Omental fat pad (tissue), 4 donors: ENCODE measurements around the gene CSRP2. TPM values are rescaled to one million over a fixed set of nuclear protein-coding genes. Genes with fewer than 3 reads are reported as not detected.

ENCODE experiments used
- ATAC-seq: fragments of 150-250 bp; one replicate; pipeline ENCODE4 v1.9.1; 2016; ENCODE audit warnings: mild to moderate bottlenecking, moderate library complexity; ENCODE audit not compliant: low FRiP score
- DNase-seq: peaks from one replicate; pipeline ENCODE4 v3.0.0-alpha.2; 2019; ENCODE audit warnings: low spot score
- CTCF ChIP-seq, 3 donors: fragments of 450-650 bp; IDR thresholded peaks; one replicate each; pipeline ENCODE4 v1.5.1; 2016 to 2017; ENCODE audit warnings: antibody characterized with exemption in 3 of 3, mild to moderate bottlenecking in 3 of 3, moderate library complexity in 2 of 3
- total RNA-seq, 4 donors: library from RNA; depleted of rRNA; stranded (reverse); fragments of >200 nt; gene quantifications; one replicate each; pipeline ENCODE4 v1.1.0, GENCODE V29; 2016

The CSRP2 gene
- total RNA-seq, 4 donors from 2014 or later: 14.3 to 49.7 (median 24.4) TPM

DNA sequence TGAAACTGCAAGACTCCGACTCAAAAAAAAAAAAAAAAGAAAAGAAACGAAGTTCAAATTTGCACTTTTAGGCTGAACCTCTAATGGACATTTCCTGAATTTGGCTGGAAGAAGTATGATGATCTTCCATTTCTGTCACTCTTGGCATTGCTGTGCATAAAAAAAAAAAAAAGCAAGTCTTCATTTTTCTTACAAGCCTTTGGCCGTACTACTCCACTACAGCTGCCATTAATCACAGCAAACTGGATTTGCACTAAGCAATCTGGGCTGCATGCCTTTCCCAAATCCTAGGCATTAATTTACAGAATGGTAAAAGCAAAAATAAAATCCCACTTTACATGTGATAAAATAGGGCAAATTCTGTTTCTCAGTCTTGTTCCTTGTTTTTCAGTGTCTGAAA is 7.1 kb downstream of the CSRP2 start:
- TF ChIP-seq CTCF (IDR thresholded peaks at IDR 0.05): no peak
- no peak for ATAC-seq
- no peak for DNase-seq

DNA sequence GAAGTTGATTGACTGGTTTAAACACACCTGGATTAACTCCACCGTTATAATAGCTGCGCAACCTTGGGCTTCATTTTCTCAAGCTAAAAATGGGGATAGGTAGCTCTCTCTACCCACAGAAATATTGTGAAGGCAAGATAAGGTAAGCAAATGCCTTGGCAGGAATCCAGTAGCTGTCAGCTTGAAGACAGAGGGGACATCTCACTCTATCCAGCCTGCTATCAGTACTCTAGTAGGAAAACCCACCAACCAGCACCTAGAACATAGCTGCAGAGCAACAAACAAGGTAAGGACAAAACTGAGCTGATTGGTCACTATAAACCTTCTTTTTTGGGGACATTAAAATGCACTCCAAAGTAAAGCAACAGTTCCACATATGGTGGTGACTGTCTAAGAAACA is 7.7 kb downstream of the CSRP2 start:
- ATAC-seq (no peak), DNase-seq (no peak)
- TF ChIP-seq CTCF (IDR thresholded peaks at IDR 0.05): no peak

DNA sequence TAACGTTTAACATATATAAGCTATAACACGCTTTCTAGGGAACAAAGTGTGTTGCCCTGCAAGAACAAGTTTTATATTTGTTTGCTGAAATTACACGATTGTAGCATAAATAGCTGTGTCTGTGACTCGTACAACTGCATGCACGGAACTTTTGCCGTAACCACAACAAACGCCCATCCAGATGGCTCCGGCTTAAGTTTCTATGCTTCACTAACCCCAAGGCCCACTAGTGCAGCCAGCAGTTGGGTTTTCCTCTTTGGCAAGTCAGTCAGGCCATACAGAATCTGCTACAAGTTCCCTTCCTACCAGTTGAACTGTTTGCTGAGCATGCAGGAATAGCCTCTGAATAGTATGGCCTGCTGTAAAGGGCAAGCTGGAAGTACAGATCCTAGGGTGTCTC is 12.1 kb downstream of the CSRP2 start:
- ATAC-seq: no peak

GRCh38 chr12:76866151-76866567 is 12.7 kb downstream of the CSRP2 start:
- no peak for ATAC-seq
- no peak for TF ChIP-seq CTCF (IDR thresholded peaks at IDR 0.05)
- no peak for DNase-seq

More for the DNA sequence above, 12.1 kb downstream of the CSRP2 start:
- no peak for TF ChIP-seq CTCF (IDR thresholded peaks at IDR 0.05)
- no peak for DNase-seq

DNA sequence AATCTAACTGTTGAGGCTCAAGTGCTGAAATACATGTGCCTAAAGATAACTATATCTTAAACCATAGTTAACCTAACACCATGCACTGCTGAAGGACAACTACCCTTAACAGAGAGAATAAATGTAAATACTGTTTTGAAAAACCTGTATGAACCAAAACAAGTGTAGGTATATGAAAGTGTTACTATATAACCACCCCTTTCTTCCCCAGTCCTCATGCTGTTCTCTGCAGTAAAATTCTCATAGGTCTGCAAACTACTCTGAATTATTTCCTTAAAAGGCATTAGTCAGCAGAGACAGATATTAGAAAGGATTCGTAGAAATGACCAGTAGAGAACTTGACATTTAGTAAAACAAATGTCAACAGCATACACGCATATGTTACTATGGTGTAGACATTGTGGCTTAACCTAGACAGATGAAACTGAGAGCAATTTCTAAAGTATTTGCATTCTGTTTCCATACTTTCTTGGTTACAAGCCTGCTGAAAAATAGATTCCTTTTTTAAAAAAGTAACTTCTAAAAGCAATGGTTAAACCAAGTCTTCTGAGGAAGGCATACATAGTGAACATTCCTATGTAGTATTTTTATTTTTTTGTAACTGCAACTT is 13.9 kb downstream of the CSRP2 start:
- ATAC-seq (no peak), DNase-seq (no peak)
- TF ChIP-seq CTCF (IDR thresholded peaks at IDR 0.05): no peak

DNA sequence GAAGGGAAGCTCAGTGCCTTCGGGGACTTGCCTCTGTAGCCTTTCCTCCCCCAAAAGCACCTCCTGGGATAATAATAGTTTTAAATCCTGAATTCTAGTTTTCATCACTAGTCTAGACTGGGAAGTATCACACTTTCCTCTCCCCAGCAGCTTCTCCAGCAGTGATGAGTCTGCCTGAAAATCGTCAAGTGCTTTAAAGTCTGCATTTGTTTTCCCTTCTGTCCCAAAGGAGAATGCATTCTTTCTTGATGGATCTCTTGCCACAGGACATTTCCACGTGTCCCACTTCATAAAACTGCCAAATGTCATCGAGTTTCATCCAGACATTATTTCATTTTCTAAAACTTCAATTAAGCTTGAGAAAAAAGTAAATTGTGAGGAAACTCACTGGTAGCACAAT is 15.0 kb downstream of the CSRP2 start:
- DNase-seq: no peak
- ATAC-seq: no peak
- TF ChIP-seq CTCF (IDR thresholded peaks at IDR 0.05): no peak

DNA sequence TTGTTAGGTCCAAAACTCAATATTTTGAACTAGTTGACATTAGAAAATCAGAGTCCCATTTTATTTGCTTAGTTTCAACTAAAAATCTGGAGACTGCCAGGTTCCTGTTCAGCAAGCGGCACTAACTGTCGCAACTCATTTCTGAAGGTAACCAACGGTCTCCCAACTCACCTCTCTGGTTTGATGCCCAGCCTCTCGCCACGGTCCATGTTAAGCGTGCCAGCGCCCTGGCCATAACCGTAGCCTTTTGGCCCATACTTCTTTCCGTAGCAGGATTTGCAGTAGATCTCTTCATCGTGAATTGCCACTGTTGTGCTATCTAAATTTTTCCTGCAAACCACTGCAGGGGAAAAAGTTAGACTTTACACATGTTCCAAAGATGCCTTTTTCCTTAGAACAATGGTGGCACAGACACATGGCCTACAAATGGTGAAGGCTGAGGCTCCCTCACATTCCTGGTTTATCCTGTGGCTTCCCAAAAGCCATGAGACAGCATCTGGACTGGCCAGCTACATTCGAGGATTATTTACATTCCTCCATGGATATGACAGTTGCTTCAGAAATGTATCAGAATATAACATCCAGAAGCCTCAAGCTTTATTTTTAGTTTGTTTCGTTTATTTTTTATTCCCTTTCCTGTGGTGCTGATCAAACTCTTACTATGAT is 15.7 kb downstream of the CSRP2 start:
- TF ChIP-seq CTCF (IDR thresholded peaks at IDR 0.05): no peak
- DNase-seq (no peak), ATAC-seq (no peak)
